Measurements from ENCODE around the gene THOP1.

The THOP1 gene

GRCh38 chr19:2762783-2763496 lies 22.4 kb upstream of the THOP1 start:
- DNase-seq (ENCODE audit: low spot score), result no peak

- no peak for DNase-seq (ENCODE audit: low spot score)
Measured at GRCh38 chr19:2763687-2764086, 21.6 kb upstream of the THOP1 start.

- DNase-seq (ENCODE audit: low spot score), result no peak
Measured at GRCh38 chr19:2764945-2765344, 20.4 kb upstream of the THOP1 start.

GRCh38 chr19:2765376-2765775 lies 19.9 kb upstream of the THOP1 start:
- DNase-seq (ENCODE audit: low spot score), result no peak

GRCh38 chr19:2766594-2767372 lies 18.5 kb upstream of the THOP1 start:
- DNase-seq (ENCODE audit: low spot score), result peak; percentile 22

- DNase-seq (ENCODE audit: low spot score), result peak; percentile 22
Measured at GRCh38 chr19:2767688-2768087, 17.6 kb upstream of the THOP1 start.

- peak; percentile 20 for DNase-seq (ENCODE audit: low spot score)
Measured at GRCh38 chr19:2768365-2769132, 16.8 kb upstream of the THOP1 start.

GRCh38 chr19:2769218-2769617 lies 16.1 kb upstream of the THOP1 start:
- DNase-seq (ENCODE audit: low spot score), result peak; percentile 14

GRCh38 chr19:2770055-2771013 lies 15.0 kb upstream of the THOP1 start:
- DNase-seq (ENCODE audit: low spot score), result peak; percentile 60

GRCh38 chr19:2771786-2772674 lies 13.3 kb upstream of the THOP1 start:
- DNase-seq (ENCODE audit: low spot score), result no peak

GRCh38 chr19:2774083-2774679 lies 11.1 kb upstream of the THOP1 start:
- DNase-seq (ENCODE audit: low spot score), result no peak

GRCh38 chr19:2774953-2775555 lies 10.2 kb upstream of the THOP1 start:
- no peak for DNase-seq (ENCODE audit: low spot score)

- DNase-seq (ENCODE audit: low spot score), result no peak
Measured at GRCh38 chr19:2775556-2776430, 9.5 kb upstream of the THOP1 start.

- peak; percentile 72 for DNase-seq (ENCODE audit: low spot score)
Measured at GRCh38 chr19:2777952-2778683, 7.2 kb upstream of the THOP1 start.

- no peak for DNase-seq (ENCODE audit: low spot score)
Measured at GRCh38 chr19:2779121-2779740, 6.1 kb upstream of the THOP1 start.

GRCh38 chr19:2780284-2780683 lies 5.0 kb upstream of the THOP1 start:
- no peak for DNase-seq (ENCODE audit: low spot score)

- no peak for DNase-seq (ENCODE audit: low spot score)
Measured at GRCh38 chr19:2782329-2782935, 2.9 kb upstream of the THOP1 start.
